WTC11 (cell line): Measurements from ENCODE around the gene EEFSEC. TPM values are rescaled to one million over a fixed set of nuclear protein-coding genes. Genes with fewer than 3 reads are reported as not detected.

Experiments used
- ATAC-seq: fragments of 200-7000 bp; cut with Tn5 transposase; 2 replicates; pipeline ENCODE4 v1.10.0; 2021; ENCODE audit warnings: mild to moderate bottlenecking, moderate library complexity
- CTCF ChIA-PET: fragments of 300-600 bp; sonication (Branson Sonifier 250); formaldehyde crosslinking; loops from one replicate; lab custom pipeline; 2021; ENCODE audit warnings: antibody characterized with exemption; lab: Charles Lee
- POLR2A ChIA-PET: fragments of 350-600 bp; sonication (Branson Sonifier 250); formaldehyde crosslinking; loops from one replicate; lab custom pipeline; 2021; ENCODE audit warnings: antibody characterized with exemption; lab: Charles Lee
- DNase-seq: peaks from one replicate; pipeline ENCODE4 v3.0.0; 2021; ENCODE audit warnings: low spot score
- H3K27ac Mint-ChIP-seq: 2 replicates; pipeline ENCODE4 v1.8.0; 2021; ENCODE audit warnings: mixed read lengths
- H3K27me3 Mint-ChIP-seq: 2 replicates; pipeline ENCODE4 v1.8.0; 2021; ENCODE audit warnings: low read depth, mild to moderate bottlenecking, moderate library complexity, mixed read lengths
- H3K36me3 Mint-ChIP-seq: 2 replicates; pipeline ENCODE4 v1.8.0; 2021; ENCODE audit warnings: mixed read lengths
- H3K4me1 Mint-ChIP-seq: 2 replicates; pipeline ENCODE4 v1.8.0; 2022; ENCODE audit warnings: mixed read lengths
- H3K4me3 Mint-ChIP-seq: 2 replicates; pipeline ENCODE4 v1.8.0; 2021; ENCODE audit warnings: mild to moderate bottlenecking, moderate library complexity, mixed read lengths
- H3K9me3 Mint-ChIP-seq: 2 replicates; pipeline ENCODE4 v1.8.0; 2021; ENCODE audit warnings: mixed read lengths
- AR ChIP-seq: fragments of 250-450 bp; sonication (Bioruptor Pico); IDR thresholded peaks from 2 replicates; pipeline ENCODE4 v1.9.0; 2021; ENCODE audit warnings: mild to moderate bottlenecking
- ARID4B ChIP-seq: sonication (generic); formaldehyde crosslinking; IDR thresholded peaks from 2 replicates; pipeline ENCODE4 v1.8.0; 2023; ENCODE audit warnings: missing genetic modification reagents, mild to moderate bottlenecking, borderline replicate concordance
- ATF2 ChIP-seq: sonication (generic); formaldehyde crosslinking; IDR thresholded peaks from 2 replicates; pipeline ENCODE4 v1.8.1; 2022; ENCODE audit warnings: low read depth, missing genetic modification reagents, borderline replicate concordance
- CTCF ChIP-seq: fragments of 200-600 bp; IDR thresholded peaks from 2 replicates; pipeline ENCODE4 v1.8.0; 2022; ENCODE audit warnings: antibody characterized with exemption
- ERG ChIP-seq: fragments of 250-450 bp; sonication (Bioruptor Pico); IDR thresholded peaks from 2 replicates; pipeline ENCODE4 v1.8.0; 2021; ENCODE audit warnings: mild to moderate bottlenecking
- GTF2I ChIP-seq: fragments of 250-450 bp; sonication (Bioruptor Pico); conservative IDR thresholded peaks from 2 replicates; pipeline ENCODE4 v1.4.0; 2021; ENCODE audit warnings: mild to moderate bottlenecking
- HMGXB4 ChIP-seq: sonication (generic); formaldehyde crosslinking; IDR thresholded peaks from 2 replicates; pipeline ENCODE4 v1.8.1; 2023; ENCODE audit warnings: mild to moderate bottlenecking, moderate library complexity, missing genetic modification reagents
- NR2C2 ChIP-seq: sonication (generic); formaldehyde crosslinking; IDR thresholded peaks from 2 replicates; pipeline ENCODE4 v1.8.0; 2022; ENCODE audit warnings: mild to moderate bottlenecking, missing genetic modification reagents
- OVOL2 ChIP-seq: fragments of 250-450 bp; sonication (Bioruptor Pico); IDR thresholded peaks from 2 replicates; pipeline ENCODE4 v1.9.0; 2021; ENCODE audit warnings: mild to moderate bottlenecking, borderline replicate concordance
- PREB ChIP-seq: sonication (generic); formaldehyde crosslinking; IDR thresholded peaks from 2 replicates; pipeline ENCODE4 v1.8.1; 2022; ENCODE audit warnings: mild to moderate bottlenecking, missing genetic modification reagents, moderate library complexity, borderline replicate concordance
- RORB ChIP-seq: fragments of 250-450 bp; sonication (Bioruptor Pico); IDR thresholded peaks from 2 replicates; pipeline ENCODE4 v1.9.0; 2021; ENCODE audit warnings: mild to moderate bottlenecking
- ZNF232 ChIP-seq: sonication (generic); formaldehyde crosslinking; IDR thresholded peaks from 2 replicates; pipeline ENCODE4 v1.8.0; 2022; ENCODE audit warnings: mild to moderate bottlenecking, missing genetic modification reagents
- ZNF263 ChIP-seq: sonication (generic); formaldehyde crosslinking; IDR thresholded peaks from 2 replicates; pipeline ENCODE4 v1.8.1; 2022; ENCODE audit warnings: low read depth, mild to moderate bottlenecking, moderate library complexity, missing genetic modification reagents
- ZNF281 ChIP-seq: sonication (generic); formaldehyde crosslinking; IDR thresholded peaks from 2 replicates; pipeline ENCODE4 v1.8.0; 2023; ENCODE audit warnings: mild to moderate bottlenecking, missing genetic modification reagents
- total RNA-seq: library from RNA; stranded (reverse); gene quantifications from 3 replicates; pipeline ENCODE4 v1.2.3, GENCODE V29; 2021

The EEFSEC gene
- total RNA-seq, 1 experiment from 2014 or later = 13.7 TPM

GRCh38 chr3:128427872-128428822 lies 274.9 kb downstream of the EEFSEC start (continued):
- no peak for TF ChIP-seq ARID4B (CRISPR knock-in tag)
- TF ChIP-seq, all 79 proteins: peak for 0

- no peaks in the 10 kb centered on the region for H3K36me3 Mint-ChIP-seq
- DNase-seq (no peak), ATAC-seq (no peak)
- H3K9me3 Mint-ChIP-seq = no peaks in the 10 kb centered on the region
- H3K4me3 Mint-ChIP-seq = no peak overlapping the region
- peaks cover 78% of the 10 kb centered on the region for H3K27me3 Mint-ChIP-seq
- peaks cover 44% of the 10 kb centered on the region for H3K4me1 Mint-ChIP-seq
- TF ChIP-seq ATF2 (CRISPR knock-in tag) = no peak
- no peak for TF ChIP-seq AR (CRISPR knock-in tag)
- TF ChIP-seq ZNF281 (CRISPR knock-in tag) = no peak
- no peak for TF ChIP-seq GTF2I (CRISPR knock-in tag)
- no peak for TF ChIP-seq PREB (CRISPR knock-in tag)
- TF ChIP-seq RORB (CRISPR knock-in tag) = no peak
- no peak for TF ChIP-seq CTCF
- TF ChIP-seq NR2C2 (CRISPR knock-in tag) = no peak
- no peak for TF ChIP-seq ZNF232 (CRISPR knock-in tag)
- TF ChIP-seq ZNF263 = no peak
- TF ChIP-seq HMGXB4 (CRISPR knock-in tag) = no peak
- no peak for TF ChIP-seq OVOL2
- TF ChIP-seq ERG = no peak
- H3K27ac Mint-ChIP-seq = no peak overlapping the region
- CTCF ChIA-PET = interaction anchor here (2.2 to 4.3 kb wide), 4 partner anchors 34 to 179 kb away, joined by 9 to 27 read pairs (median 14); no protein-coding TSS in a partner anchor
- POLR2A ChIA-PET = no interaction called here
Measured at GRCh38 chr3:128429275-128429674, 276.0 kb downstream of the EEFSEC start.
